ENCODE data around the gene PTPN2. TPM values are rescaled to one million over a fixed set of nuclear protein-coding genes. Genes with fewer than 3 reads are reported as not detected.

The PTPN2 gene
- total RNA-seq, 6 experiments from 2014 or later = 7.5 to 41.1 (median 14.7) TPM

DNA sequence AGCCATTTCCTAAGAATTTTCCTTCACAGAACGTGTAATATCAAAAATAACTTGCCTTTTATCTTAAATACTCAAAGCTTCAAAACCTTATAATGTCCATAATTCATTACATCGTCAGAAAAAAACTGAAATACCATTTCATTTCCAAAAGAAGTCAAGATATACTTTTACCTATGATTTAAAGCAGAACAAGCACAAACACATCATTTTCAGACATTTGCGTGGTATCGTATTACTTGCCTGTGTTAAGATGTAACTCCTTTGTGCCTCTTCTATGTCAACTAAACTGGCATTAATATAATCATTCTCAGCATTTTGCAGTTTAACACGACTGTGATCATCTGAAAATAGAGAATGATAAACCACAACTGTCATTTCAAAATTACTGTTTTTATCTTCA is 47.5 kb downstream of the PTPN2 start:
- intact Hi-C loops (cut with DNase I) = no loop called here
- WGBS (ENCODE audit: insufficient coverage, low coverage, low lambda C conversion rate, missing lambda C conversion rate) = 86% methylated on average over 5 of the region's 5 CpGs
- DNase-seq (no peak), ATAC-seq (no peak)
- Histone ChIP-seq H3K27me3 (no peaks in the 10 kb centered on the region), H3K9me3 (no peaks in the 10 kb centered on the region), H3K4me3 (no peak overlapping the region), H3K4me1 (peaks cover 4 to 29% (median 7%) of the 10 kb centered on the region in 4 donors), H3K36me3 (no peaks in the 10 kb centered on the region), H3K27ac (peak overlapping the region in 1 of 3 donors; percentile 86)
- TF ChIP-seq, protein P1, sequence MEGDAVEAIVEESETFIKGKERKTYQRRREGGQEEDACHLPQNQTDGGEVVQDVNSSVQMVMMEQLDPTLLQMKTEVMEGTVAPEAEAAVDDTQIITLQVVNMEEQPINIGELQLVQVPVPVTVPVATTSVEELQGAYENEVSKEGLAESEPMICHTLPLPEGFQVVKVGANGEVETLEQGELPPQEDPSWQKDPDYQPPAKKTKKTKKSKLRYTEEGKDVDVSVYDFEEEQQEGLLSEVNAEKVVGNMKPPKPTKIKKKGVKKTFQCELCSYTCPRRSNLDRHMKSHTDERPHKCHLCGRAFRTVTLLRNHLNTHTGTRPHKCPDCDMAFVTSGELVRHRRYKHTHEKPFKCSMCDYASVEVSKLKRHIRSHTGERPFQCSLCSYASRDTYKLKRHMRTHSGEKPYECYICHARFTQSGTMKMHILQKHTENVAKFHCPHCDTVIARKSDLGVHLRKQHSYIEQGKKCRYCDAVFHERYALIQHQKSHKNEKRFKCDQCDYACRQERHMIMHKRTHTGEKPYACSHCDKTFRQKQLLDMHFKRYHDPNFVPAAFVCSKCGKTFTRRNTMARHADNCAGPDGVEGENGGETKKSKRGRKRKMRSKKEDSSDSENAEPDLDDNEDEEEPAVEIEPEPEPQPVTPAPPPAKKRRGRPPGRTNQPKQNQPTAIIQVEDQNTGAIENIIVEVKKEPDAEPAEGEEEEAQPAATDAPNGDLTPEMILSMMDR (IDR thresholded peaks at IDR 0.05) = no peak
- no peak for TF ChIP-seq POLR2A (IDR thresholded peaks at IDR 0.05)

DNA sequence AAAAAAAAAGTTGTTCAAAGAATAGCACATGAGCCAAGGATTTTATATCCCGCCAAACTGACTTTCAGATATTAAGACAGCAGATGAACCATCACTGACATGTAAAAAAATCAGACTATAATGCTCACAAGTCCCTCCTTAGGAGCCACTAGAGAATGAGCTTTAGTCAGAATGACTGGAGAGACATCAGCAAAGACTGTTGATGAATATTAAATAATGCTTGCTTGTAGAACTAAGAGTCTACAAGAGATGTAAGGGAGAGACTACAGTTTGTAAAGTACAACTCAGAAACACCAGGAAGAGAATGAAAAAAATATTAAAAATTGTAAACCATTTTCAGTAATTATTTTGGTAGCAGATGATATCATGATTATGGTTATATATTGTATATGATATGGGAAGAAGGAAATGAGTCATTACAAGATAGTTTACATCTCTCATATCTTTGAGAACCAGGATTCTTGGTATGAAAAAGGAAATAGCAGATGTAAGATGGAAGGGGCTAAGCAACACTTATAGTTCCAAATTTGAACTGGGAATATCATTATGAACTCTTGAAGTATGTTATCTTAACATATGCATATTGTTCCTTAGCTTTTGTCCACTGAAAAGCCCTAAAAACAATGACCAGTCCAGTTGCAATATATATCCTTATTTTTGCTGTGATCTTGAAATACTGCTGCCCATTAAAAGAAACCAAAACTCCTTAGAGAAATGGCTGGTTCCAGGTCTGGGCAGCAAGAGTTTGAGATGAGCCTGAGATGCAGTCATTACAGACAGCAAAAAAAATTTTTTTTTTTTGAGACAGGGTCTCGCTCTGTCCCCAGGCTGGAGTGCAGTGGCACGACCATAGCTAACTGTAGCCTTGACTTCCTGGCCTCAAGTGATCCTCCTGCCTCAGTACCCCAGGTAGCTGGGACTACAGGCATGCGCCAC is 55.7 kb downstream of the PTPN2 start:
- Histone ChIP-seq H3K27me3 (no peaks in the 10 kb centered on the region), H3K36me3 (peaks cover 0 to 15% (median 0%) of the 10 kb centered on the region in 4 donors), H3K4me3 (no peak overlapping the region), H3K4me1 (no peaks in the 10 kb centered on the region), H3K27ac (no peak overlapping the region), H3K9me3 (peaks cover 0 to 6% (median 2%) of the 10 kb centered on the region in 4 donors)
- TF ChIP-seq, protein P1 (IDR thresholded peaks at IDR 0.05) = no peak
- TF ChIP-seq POLR2A (IDR thresholded peaks at IDR 0.05) = no peak
- 100% methylated on average over 4 of the region's 4 CpGs for WGBS (ENCODE audit: insufficient coverage, low coverage, low lambda C conversion rate, missing lambda C conversion rate)
- ATAC-seq (no peak), DNase-seq (no peak)
- intact Hi-C loops (cut with DNase I) = no loop called here

DNA sequence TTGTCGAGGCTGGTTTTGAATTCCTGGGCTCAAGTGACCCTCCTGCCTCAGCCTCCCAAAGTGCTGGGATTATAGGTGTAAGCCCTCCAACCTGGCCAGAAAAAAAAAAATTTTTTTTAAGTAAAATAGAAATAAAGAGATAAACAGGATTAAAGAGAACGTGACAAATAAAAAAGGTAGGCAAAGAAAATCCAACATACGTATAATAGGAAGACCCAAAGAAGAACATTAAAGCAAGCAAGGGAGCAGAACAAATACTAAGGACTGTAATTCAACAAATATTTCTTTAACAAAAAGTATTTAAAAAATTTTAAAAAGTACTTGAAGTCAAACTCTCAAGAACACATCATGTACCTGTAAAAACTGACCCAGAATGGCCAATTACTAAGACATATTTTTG is 56.4 kb downstream of the PTPN2 start:
- WGBS (ENCODE audit: insufficient coverage, low coverage, low lambda C conversion rate, missing lambda C conversion rate) = 100% methylated on average over 2 of the region's 3 CpGs
- ATAC-seq = no peak
- Histone ChIP-seq H3K27ac (no peak overlapping the region), H3K4me3 (no peak overlapping the region), H3K27me3 (no peaks in the 10 kb centered on the region), H3K36me3 (peaks cover 0 to 15% (median 0%) of the 10 kb centered on the region in 4 donors), H3K4me1 (peaks cover 0 to under 1% (median 0%) of the 10 kb centered on the region in 4 donors), H3K9me3 (peaks cover 0 to 6% (median 2%) of the 10 kb centered on the region in 4 donors)
- DNase-seq = no peak
- intact Hi-C loops (cut with DNase I) = no loop called here
- TF ChIP-seq, protein P1 (IDR thresholded peaks at IDR 0.05) = no peak
- no peak for TF ChIP-seq POLR2A (IDR thresholded peaks at IDR 0.05)

DNA sequence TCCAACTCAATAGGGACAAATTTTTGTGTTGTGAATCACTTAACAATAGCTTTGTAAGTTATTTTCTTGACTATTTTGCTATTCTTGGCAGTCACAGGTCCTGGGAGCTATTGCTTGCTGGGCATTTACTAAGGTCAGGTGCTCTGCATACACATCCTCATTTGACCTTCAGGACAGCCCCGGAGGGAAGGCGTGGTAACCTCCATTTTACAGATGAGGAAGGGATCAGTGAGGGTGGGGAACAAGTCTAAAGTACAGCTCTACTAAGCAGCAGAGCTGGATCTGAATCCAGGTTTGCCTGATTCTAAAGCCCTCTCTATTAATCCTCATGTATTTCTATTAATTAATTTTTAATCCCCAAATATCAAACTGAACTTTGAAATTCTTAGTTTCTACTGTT is 58.8 kb downstream of the PTPN2 start:
- H3K36me3 ChIP-seq = peaks cover 0 to 7% (median 0%) of the 10 kb centered on the region in 4 donors
- ATAC-seq = no peak
- intact Hi-C loops (cut with DNase I) = no loop called here
- H3K4me1 ChIP-seq = peaks cover 0 to 24% (median 6%) of the 10 kb centered on the region in 4 donors
- no peak overlapping the region for H3K4me3 ChIP-seq
- peaks cover 0 to 6% (median 2%) of the 10 kb centered on the region in 4 donors for H3K9me3 ChIP-seq
- no peak for DNase-seq
- 96% methylated on average over 2 of the region's 2 CpGs for WGBS (ENCODE audit: insufficient coverage, low coverage, low lambda C conversion rate, missing lambda C conversion rate)
- H3K27ac ChIP-seq = no peak overlapping the region
- no peaks in the 10 kb centered on the region for H3K27me3 ChIP-seq
- TF ChIP-seq, protein P1 (IDR thresholded peaks at IDR 0.05) = no peak
- no peak for TF ChIP-seq POLR2A (IDR thresholded peaks at IDR 0.05)

All from right lobe of liver (tissue), 6 donors.